Endothelial cell of umbilical vein (primary cell): ENCODE measurements around the gene C16orf86. TPM values are rescaled to one million over a fixed set of nuclear protein-coding genes. Genes with fewer than 3 reads are reported as not detected.
A peak's percentile ranks its signal among the peaks of the same experiment; 100 is the strongest.

Experiments
- BruUV-seq: library from RNA; stranded (reverse); fragments of 400-500 nt; replicated peaks from 2 replicates; lab custom pipeline; 2021; lab: Mats Ljungman, UMichigan
- CTCF ChIA-PET: fragments of 300-600, 350-600 bp; sonication (Branson Sonifier 250); formaldehyde crosslinking; loops from one replicate; lab custom pipeline; 2021; ENCODE audit warnings: antibody characterized with exemption, inconsistent platforms; lab: Charles Lee
- POLR2A ChIA-PET: fragments of 300-600, 350-600 bp; sonication (Branson Sonifier 250); formaldehyde crosslinking; loops from one replicate; lab custom pipeline; 2021; ENCODE audit warnings: antibody characterized with exemption, inconsistent platforms; lab: Charles Lee
- DNase-seq: peaks from one replicate; pipeline ENCODE4 v3.0.0-alpha.2; 2011; ENCODE audit warnings: low read depth, low spot score
- FAIRE-seq: peaks from 2 replicates; lab custom pipeline; 2011; peaks lifted over from hg19 to GRCh38; lab: Jason Lieb, UNC
- H2AFZ ChIP-seq: 2 replicates; pipeline ENCODE4 v1.6.0; 2012; ENCODE audit warnings: low read depth, low read length, control low read depth, inconsistent platforms
- H3K27ac ChIP-seq: 2 replicates; pipeline ENCODE4 v1.5.1; 2011; ENCODE audit warnings: low read depth, mild to moderate bottlenecking, control low read depth, low read length, moderate library complexity; ENCODE audit not compliant: insufficient read depth
- H3K27me3 ChIP-seq, 2 experiments: 2 replicates each; pipeline versions ENCODE4 v1.6.0 to v1.6.1; 2011; ENCODE audit warnings: low read length in 2 of 2, mixed read lengths in 1 of 2; ENCODE audit not compliant: control insufficient read depth in 2 of 2, insufficient read depth in 2 of 2
- H3K36me3 ChIP-seq, 2 experiments: 2 replicates in 1 of 2; 3 replicates in 1 of 2; pipeline ENCODE4 v1.5.1; 2011; ENCODE audit warnings: low read length in 2 of 2, mild to moderate bottlenecking in 1 of 2, moderate library complexity in 1 of 2; ENCODE audit not compliant: control insufficient read depth in 2 of 2, insufficient read depth in 2 of 2; ENCODE audit errors: extremely low read depth in 1 of 2
- H3K4me1 ChIP-seq: 3 replicates; pipeline ENCODE4 v1.5.1; 2011; ENCODE audit warnings: mild to moderate bottlenecking, low read length; ENCODE audit not compliant: control insufficient read depth, insufficient read depth; ENCODE audit errors: extremely low read depth
- H3K4me2 ChIP-seq: 2 replicates; pipeline ENCODE4 v1.6.1; 2011; ENCODE audit warnings: low read length, control low read depth, mixed read lengths; ENCODE audit not compliant: insufficient read depth
- H3K4me3 ChIP-seq, 3 experiments: fragments of 200-600 bp in 1 of 3; sonication (generic), shearing (Covaris generic) in 1 of 3; replicated peaks in 1 of 3; 2 replicates each; pipeline ENCODE4 v1.5.1; 2011 to 2016; ENCODE audit warnings: control low read depth in 3 of 3, low read length in 3 of 3, mild to moderate bottlenecking in 2 of 3, inconsistent platforms in 1 of 3, low read depth in 1 of 3, moderate library complexity in 1 of 3; ENCODE audit not compliant: insufficient read depth in 1 of 3
- H3K79me2 ChIP-seq: 2 replicates; pipeline ENCODE4 v1.6.0; 2012; ENCODE audit warnings: low read length, inconsistent platforms; ENCODE audit not compliant: control insufficient read depth, insufficient read depth
- H3K9ac ChIP-seq: replicated peaks from 2 replicates; pipeline ENCODE3; 2011; ENCODE audit warnings: low read length, control low read depth; ENCODE audit not compliant: insufficient read depth; ENCODE audit errors: extremely low read depth
- H3K9me1 ChIP-seq: replicated peaks from 3 replicates; pipeline ENCODE4 v1.6.0; 2011; ENCODE audit warnings: mild to moderate bottlenecking, low read length; ENCODE audit not compliant: control insufficient read depth, insufficient read depth; ENCODE audit errors: extremely low read depth
- H3K9me3 ChIP-seq: replicated peaks from 2 replicates; pipeline ENCODE4 v1.5.1; 2012; ENCODE audit warnings: low read length, inconsistent platforms; ENCODE audit not compliant: control insufficient read depth, insufficient read depth
- H4K20me1 ChIP-seq: replicated peaks from 2 replicates; pipeline ENCODE3; 2011; ENCODE audit warnings: mild to moderate bottlenecking, low read length; ENCODE audit not compliant: control insufficient read depth, insufficient read depth; ENCODE audit errors: extremely low read depth
- EZH2 ChIP-seq: IDR thresholded peaks from 2 replicates; pipeline ENCODE4 v1.6.1; 2012; ENCODE audit warnings: borderline replicate concordance, low read depth, mild to moderate bottlenecking, moderate library complexity, low read length, inconsistent platforms; ENCODE audit not compliant: severe bottlenecking
- JUN ChIP-seq: IDR thresholded peaks from 2 replicates; pipeline ENCODE4 v1.6.1; 2011; ENCODE audit warnings: borderline replicate concordance, low read depth; ENCODE audit not compliant: insufficient read length, insufficient read depth
- MYC ChIP-seq: IDR thresholded peaks from one replicate; pipeline ENCODE4 v1.6.1; 2011; ENCODE audit warnings: mild to moderate bottlenecking, low read depth, low read length
- POLR2AphosphoS5 ChIP-seq: IDR thresholded peaks from 2 replicates; pipeline ENCODE4 v1.6.1; 2012; ENCODE audit warnings: low read depth, mild to moderate bottlenecking, control low read depth, low read length, moderate library complexity; ENCODE audit not compliant: insufficient read depth
- dilution Hi-C: fragments of 300-500 bp; cut with MboI; formaldehyde crosslinking; loops from one replicate; pipeline ENCODE4 v1.15.0; 2019; ENCODE audit warnings: low sequenced_read_pairs; ENCODE audit not compliant: extremely low pct_ligation_motif_present
- intact Hi-C: fragments of 100-400 bp; cut with micrococcal nuclease; formaldehyde crosslinking; loops from one replicate; pipeline ENCODE4 v1.10.0; 2022
- polyA plus RNA-seq, 4 experiments: library from polyadenylated mRNA; depleted of rRNA in 3 of 4; stranded (reverse) in 3 of 4; unstranded in 1 of 4; fragments of >200 nt; gene quantifications; 2 replicates each; pipeline versions ENCODE4 v1.2.1 to v1.2.3, GENCODE V29; 2011 to 2012; ENCODE audit warnings: missing spikeins in 1 of 4
- total RNA-seq: library from RNA; stranded (reverse); gene quantifications from 2 replicates; pipeline ENCODE4 v1.2.3, GENCODE V29; 2021
- TF ChIP-seq, protein P1 (sequence below), 2 donors: IDR thresholded peaks; 1 replicate in 1 of 2; 2 replicates in 1 of 2; pipeline ENCODE4 v1.5.1; 2011; ENCODE audit warnings: low read length in 2 of 2, mild to moderate bottlenecking in 2 of 2, moderate library complexity in 2 of 2, control low read depth in 1 of 2, inconsistent platforms in 1 of 2, low read depth in 1 of 2; ENCODE audit not compliant: insufficient read depth in 1 of 2; ENCODE audit errors: extremely low read depth in 1 of 2

C16orf86 gene
- total and polyA plus RNA-seq, 2 donors (not counting 3 experiments of a cell fraction or from before 2014, with no cell fraction given) = 0.62 to 0.98 TPM

DNA sequence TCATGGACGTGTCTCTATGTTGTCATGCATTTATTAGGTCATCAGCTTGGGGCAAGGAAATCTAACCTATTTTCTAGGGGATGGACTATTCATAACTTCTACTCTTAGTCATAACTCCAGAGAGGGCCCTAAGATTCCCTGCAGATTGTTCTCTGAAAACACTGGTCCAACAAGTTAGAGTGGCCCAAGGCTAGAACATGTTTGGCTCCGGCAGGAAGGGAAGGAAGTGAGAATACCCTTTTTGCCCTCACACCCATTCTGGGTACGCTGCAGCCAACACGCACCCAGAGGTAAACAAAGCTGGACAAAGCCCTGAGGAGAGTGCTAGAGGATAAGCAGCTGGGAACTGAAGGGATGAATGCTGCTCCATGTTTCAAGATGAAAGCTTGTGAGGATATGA lies 9.9 kb downstream of the C16orf86 start:
- peak; percentile 77 for DNase-seq
- dilution Hi-C loops = loop anchor here (25.0 kb wide), 1 partner anchor 236 kb away; no protein-coding TSS in a partner anchor
- BruUV-seq = no TSS peak

More for the DNA sequence above, 9.9 kb downstream of the C16orf86 start:
- Histone ChIP-seq H3K4me2 (no peak overlapping the region), H3K4me1 (peaks cover 26% of the 10 kb centered on the region), H3K4me3 (no peak overlapping the region), H3K27me3 (no peaks in the 10 kb centered on the region), H3K9me1 (no peaks in the 10 kb centered on the region), H3K36me3 (peaks cover 0 to 18% of the 10 kb centered on the region in 2 experiments), H3K27ac (no peak overlapping the region), H3K9ac (no peak overlapping the region), H4K20me1 (no peaks in the 10 kb centered on the region), H3K79me2 (no peaks in the 10 kb centered on the region), H3K9me3 (no peaks in the 10 kb centered on the region), H2AFZ (no peak overlapping the region)
- FAIRE-seq = peak; percentile 82
- intact Hi-C loops = no loop called here
- CTCF ChIA-PET = interaction anchor here (0.7 to 2.5 kb wide), 7 partner anchors 10 to 156 kb away, joined by 3 to 18 read pairs (median 5); partner anchors contain the start of genes C16orf86, ENKD1, RANBP10 and TSNAXIP1
- TF ChIP-seq, protein P1, sequence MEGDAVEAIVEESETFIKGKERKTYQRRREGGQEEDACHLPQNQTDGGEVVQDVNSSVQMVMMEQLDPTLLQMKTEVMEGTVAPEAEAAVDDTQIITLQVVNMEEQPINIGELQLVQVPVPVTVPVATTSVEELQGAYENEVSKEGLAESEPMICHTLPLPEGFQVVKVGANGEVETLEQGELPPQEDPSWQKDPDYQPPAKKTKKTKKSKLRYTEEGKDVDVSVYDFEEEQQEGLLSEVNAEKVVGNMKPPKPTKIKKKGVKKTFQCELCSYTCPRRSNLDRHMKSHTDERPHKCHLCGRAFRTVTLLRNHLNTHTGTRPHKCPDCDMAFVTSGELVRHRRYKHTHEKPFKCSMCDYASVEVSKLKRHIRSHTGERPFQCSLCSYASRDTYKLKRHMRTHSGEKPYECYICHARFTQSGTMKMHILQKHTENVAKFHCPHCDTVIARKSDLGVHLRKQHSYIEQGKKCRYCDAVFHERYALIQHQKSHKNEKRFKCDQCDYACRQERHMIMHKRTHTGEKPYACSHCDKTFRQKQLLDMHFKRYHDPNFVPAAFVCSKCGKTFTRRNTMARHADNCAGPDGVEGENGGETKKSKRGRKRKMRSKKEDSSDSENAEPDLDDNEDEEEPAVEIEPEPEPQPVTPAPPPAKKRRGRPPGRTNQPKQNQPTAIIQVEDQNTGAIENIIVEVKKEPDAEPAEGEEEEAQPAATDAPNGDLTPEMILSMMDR (IDR thresholded peaks at IDR 0.05; ENCODE audit: extremely low read depth in 1 of 2, insufficient read depth in 1 of 2, low read depth in 1 of 2, low read length in 2 of 2) = no peak
- TF ChIP-seq POLR2AphosphoS5 (peak; percentile 22), JUN (no peak), EZH2 (no peak), MYC (no peak)
- POLR2A ChIA-PET = interaction anchor here (1.2 kb wide), 1 partner anchor 42 kb away, joined by 4 read pairs; no protein-coding TSS in a partner anchor
